ENCODE results near the gene MCCC2.
"Not testable (repeated sequence)": the region's sequence is repeated elsewhere in the genome, so short reads cannot be mapped to it uniquely, and the experiment has no call there.

Gene MCCC2

GRCh38 chr5:71600783-71601182 lies 13.6 kb downstream of the MCCC2 start:
- DNase-seq: no peak

- peak; percentile 87 to 90 for DNase-seq
These were observed 14.3 kb downstream of the MCCC2 start for GRCh38 chr5:71601222-71602026.

- not testable (repeated sequence) for DNase-seq
These were observed 22.8 kb downstream of the MCCC2 start for GRCh38 chr5:71609916-71610315.

- DNase-seq: no peak
These were observed 28.7 kb downstream of the MCCC2 start for GRCh38 chr5:71615809-71616208.

GRCh38 chr5:71620630-71621029 lies 33.5 kb downstream of the MCCC2 start:
- no peak for DNase-seq

GRCh38 chr5:71621268-71621667 lies 34.1 kb downstream of the MCCC2 start:
- no peak for DNase-seq

GRCh38 chr5:71621741-71622140 lies 34.6 kb downstream of the MCCC2 start:
- no peak for DNase-seq

GRCh38 chr5:71623221-71623794 lies 36.2 kb downstream of the MCCC2 start:
- DNase-seq: no peak

- DNase-seq: no peak
These were observed 42.8 kb downstream of the MCCC2 start for GRCh38 chr5:71629950-71630349.

- no peak for DNase-seq
These were observed 43.9 kb downstream of the MCCC2 start for GRCh38 chr5:71631070-71631469.

GRCh38 chr5:71632168-71632567 lies 45.0 kb downstream of the MCCC2 start:
- no peak for DNase-seq

- DNase-seq: no peak
These were observed 46.4 kb downstream of the MCCC2 start for GRCh38 chr5:71633255-71634155.

GRCh38 chr5:71637133-71637532 lies 50.0 kb downstream of the MCCC2 start:
- no peak for DNase-seq

GRCh38 chr5:71640408-71640807 lies 53.3 kb downstream of the MCCC2 start:
- DNase-seq: no peak

- DNase-seq: no peak
These were observed 57.9 kb downstream of the MCCC2 start for GRCh38 chr5:71645030-71645429.

GRCh38 chr5:71650940-71651339 lies 63.8 kb downstream of the MCCC2 start:
- DNase-seq: not testable (repeated sequence)

- DNase-seq: no peak
These were observed 64.4 kb downstream of the MCCC2 start for GRCh38 chr5:71651579-71651978.

GRCh38 chr5:71652349-71652748 lies 65.2 kb downstream of the MCCC2 start:
- DNase-seq: no peak

- no peak for DNase-seq
These were observed 65.8 kb downstream of the MCCC2 start for GRCh38 chr5:71652803-71653543.

- peak; percentile 38 to 39 for DNase-seq
These were observed 71.9 kb downstream of the MCCC2 start for GRCh38 chr5:71658916-71659662.

- DNase-seq: no peak
These were observed 75.2 kb downstream of the MCCC2 start for GRCh38 chr5:71662381-71662780.

All from Kasumi-1 (cell line).